ENCODE results near the gene A1CF. TPM values are rescaled to one million over a fixed set of nuclear protein-coding genes. Genes with fewer than 3 reads are reported as not detected.

Gene A1CF
- total RNA-seq, 1 experiment from 2014 or later, result 0.03 TPM

DNA sequence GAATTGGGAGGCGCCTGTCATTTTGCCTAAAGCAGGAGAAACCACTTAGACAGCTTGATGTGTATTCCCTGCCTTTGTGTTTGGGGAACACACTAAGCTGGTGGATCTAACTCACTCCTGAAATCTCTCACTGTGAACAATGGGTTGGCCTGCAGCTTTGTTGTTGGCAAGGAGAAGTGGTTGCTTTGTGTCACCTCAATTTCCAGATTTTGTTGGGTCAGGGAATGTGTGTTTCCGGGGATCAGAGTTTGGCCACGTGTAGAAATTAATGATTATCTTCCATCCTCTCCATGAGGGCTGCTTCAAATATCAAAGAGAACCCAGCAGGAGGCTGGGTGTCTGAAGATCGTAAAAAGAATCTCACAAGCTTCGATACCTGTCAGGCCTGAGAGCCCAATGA, 27.8 kb downstream of the A1CF start:
- H3K27ac ChIP-seq (ENCODE audit: low read length), result no peak overlapping the region
- 0 out of 2 replicates have a peak, but pooled peaks cover 2% of the 10 kb centered on the region for H3K27me3 ChIP-seq (ENCODE audit: control insufficient read depth, insufficient read depth, low read length)
- in situ Hi-C loops (cut with HindIII; ENCODE audit: low pct_unique_long_range_greater_than_20kb, low sequenced_read_pairs), result no loop called here
- H3K4me3 ChIP-seq (ENCODE audit: low read depth in 2 of 2, low read length in 2 of 2), result no peak overlapping the region
- no TSS peak for BruUV-seq (replicated peaks)
- H3K9me3 ChIP-seq (ENCODE audit: control insufficient read depth, insufficient read depth, low read depth, low read length), result no peaks in the 10 kb centered on the region
- DNase-seq (ENCODE audit: low read depth, low spot score) (no peak), ATAC-seq (no peak)
- CTCF ChIA-PET, result no interaction called here
- TF ChIP-seq SIN3A (IDR thresholded peaks at IDR 0.05; ENCODE audit: borderline replicate concordance, insufficient read depth, low read depth, low read length) (no peak), POLR2AphosphoS5 (IDR thresholded peaks at IDR 0.05; ENCODE audit: low read depth, low read length) (no peak), TCF7L2 (IDR thresholded peaks at IDR 0.05; ENCODE audit: low read depth, low read length) (no peak), REST (IDR thresholded peaks at IDR 0.05; ENCODE audit: insufficient read depth in 1 of 2, low read depth in 2 of 2, low read length in 1 of 2) (no peak)
- TF ChIP-seq, protein P1, sequence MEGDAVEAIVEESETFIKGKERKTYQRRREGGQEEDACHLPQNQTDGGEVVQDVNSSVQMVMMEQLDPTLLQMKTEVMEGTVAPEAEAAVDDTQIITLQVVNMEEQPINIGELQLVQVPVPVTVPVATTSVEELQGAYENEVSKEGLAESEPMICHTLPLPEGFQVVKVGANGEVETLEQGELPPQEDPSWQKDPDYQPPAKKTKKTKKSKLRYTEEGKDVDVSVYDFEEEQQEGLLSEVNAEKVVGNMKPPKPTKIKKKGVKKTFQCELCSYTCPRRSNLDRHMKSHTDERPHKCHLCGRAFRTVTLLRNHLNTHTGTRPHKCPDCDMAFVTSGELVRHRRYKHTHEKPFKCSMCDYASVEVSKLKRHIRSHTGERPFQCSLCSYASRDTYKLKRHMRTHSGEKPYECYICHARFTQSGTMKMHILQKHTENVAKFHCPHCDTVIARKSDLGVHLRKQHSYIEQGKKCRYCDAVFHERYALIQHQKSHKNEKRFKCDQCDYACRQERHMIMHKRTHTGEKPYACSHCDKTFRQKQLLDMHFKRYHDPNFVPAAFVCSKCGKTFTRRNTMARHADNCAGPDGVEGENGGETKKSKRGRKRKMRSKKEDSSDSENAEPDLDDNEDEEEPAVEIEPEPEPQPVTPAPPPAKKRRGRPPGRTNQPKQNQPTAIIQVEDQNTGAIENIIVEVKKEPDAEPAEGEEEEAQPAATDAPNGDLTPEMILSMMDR (IDR thresholded peaks at IDR 0.05), result no peak
- H3K36me3 ChIP-seq (ENCODE audit: control insufficient read depth, insufficient read depth, low read length), result no peaks in the 10 kb centered on the region
- H3K4me1 ChIP-seq (ENCODE audit: control insufficient read depth, insufficient read depth, low read length), result no peaks in the 10 kb centered on the region
- POLR2A ChIA-PET, result no interaction called here
- intact Hi-C loops (cut with micrococcal nuclease; ENCODE audit: unreplicated experiment), result no loop called here

- no peak overlapping the region for H3K27ac ChIP-seq (ENCODE audit: low read length)
- DNase-seq (ENCODE audit: low read depth, low spot score) (no peak), ATAC-seq (no peak)
- H3K27me3 ChIP-seq (ENCODE audit: control insufficient read depth, insufficient read depth, low read length), result 0 out of 2 replicates have a peak, but pooled peaks cover 2% of the 10 kb centered on the region
- H3K4me1 ChIP-seq (ENCODE audit: control insufficient read depth, insufficient read depth, low read length), result no peaks in the 10 kb centered on the region
- no peaks in the 10 kb centered on the region for H3K9me3 ChIP-seq (ENCODE audit: control insufficient read depth, insufficient read depth, low read depth, low read length)
- no peak for TF ChIP-seq TCF7L2 (IDR thresholded peaks at IDR 0.05; ENCODE audit: low read depth, low read length)
- TF ChIP-seq SIN3A (IDR thresholded peaks at IDR 0.05; ENCODE audit: borderline replicate concordance, insufficient read depth, low read depth, low read length), result no peak
- TF ChIP-seq REST (IDR thresholded peaks at IDR 0.05; ENCODE audit: insufficient read depth in 1 of 2, low read depth in 2 of 2, low read length in 1 of 2), result no peak
- no peak for TF ChIP-seq POLR2AphosphoS5 (IDR thresholded peaks at IDR 0.05; ENCODE audit: low read depth, low read length)
- TF ChIP-seq, protein P1 (IDR thresholded peaks at IDR 0.05), result no peak
- in situ Hi-C loops (cut with HindIII; ENCODE audit: low pct_unique_long_range_greater_than_20kb, low sequenced_read_pairs), result no loop called here
- ChIA-PET CTCF (no interaction called here), POLR2A (interaction anchor here (0.6 kb wide), 1 partner anchor 411 kb away, joined by 4 read pairs; no protein-coding TSS in a partner anchor)
- intact Hi-C loops (cut with micrococcal nuclease; ENCODE audit: unreplicated experiment), result no loop called here
- H3K36me3 ChIP-seq (ENCODE audit: control insufficient read depth, insufficient read depth, low read length), result no peaks in the 10 kb centered on the region
- no peak overlapping the region for H3K4me3 ChIP-seq (ENCODE audit: low read depth in 2 of 2, low read length in 2 of 2)
- BruUV-seq (replicated peaks), result no TSS peak
Measured at GRCh38 chr10:50855461-50855860, 30.0 kb downstream of the A1CF start.

All from Panc1 (cell line).